ENCODE measurements around the gene CKAP5.

- TF ChIP-seq POLR2A (IDR thresholded peaks at IDR 0.05) (no peak), CTCF (IDR thresholded peaks at IDR 0.05) (no peak)
Observed at GRCh38 chr11:46776878-46777277, 69.2 kb downstream of the CKAP5 start.
